AG09319 (cell line): ENCODE results near the gene C1GALT1.

Experiments used
- DNase-seq: peaks from one replicate; pipeline ENCODE4 v3.0.0-alpha.2; 2010; ENCODE audit warnings: low read depth; ENCODE audit errors: extremely low read depth
- CTCF ChIP-seq: IDR thresholded peaks from 2 replicates; pipeline ENCODE4 v1.5.1; 2011; ENCODE audit warnings: low read depth, mild to moderate bottlenecking, inconsistent platforms, low read length, moderate library complexity

C1GALT1 gene

DNA sequence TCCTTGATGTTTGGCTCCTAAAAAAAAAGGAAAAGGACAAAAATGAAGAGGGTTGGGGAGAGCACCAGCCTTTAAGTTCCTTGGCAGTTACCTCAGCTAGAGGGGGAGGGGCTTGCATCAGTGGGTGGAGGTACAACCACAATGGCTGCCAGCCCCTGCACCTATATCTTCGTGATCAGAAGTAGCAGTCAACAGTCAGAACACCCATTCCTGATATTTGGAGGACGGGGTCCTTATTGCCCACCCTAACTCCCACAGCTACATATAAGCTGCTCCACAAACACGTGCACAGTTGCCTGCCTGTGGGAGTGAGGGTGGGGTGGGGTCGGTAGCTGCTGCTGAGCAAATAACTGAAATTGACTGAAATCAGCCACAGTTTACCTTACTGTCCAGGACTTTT is 26.2 kb downstream of the C1GALT1 start:
- DNase-seq = no peak
- TF ChIP-seq CTCF = no peak

- DNase-seq = no peak
Measured at GRCh38 chr7:7209412-7210050, 27.2 kb downstream of the C1GALT1 start.

GRCh38 chr7:7210475-7211237 is 28.3 kb downstream of the C1GALT1 start:
- DNase-seq = no peak
- TF ChIP-seq CTCF = no peak

More at GRCh38 chr7:7209412-7210050, 27.2 kb downstream of the C1GALT1 start:
- no peak for TF ChIP-seq CTCF

DNA sequence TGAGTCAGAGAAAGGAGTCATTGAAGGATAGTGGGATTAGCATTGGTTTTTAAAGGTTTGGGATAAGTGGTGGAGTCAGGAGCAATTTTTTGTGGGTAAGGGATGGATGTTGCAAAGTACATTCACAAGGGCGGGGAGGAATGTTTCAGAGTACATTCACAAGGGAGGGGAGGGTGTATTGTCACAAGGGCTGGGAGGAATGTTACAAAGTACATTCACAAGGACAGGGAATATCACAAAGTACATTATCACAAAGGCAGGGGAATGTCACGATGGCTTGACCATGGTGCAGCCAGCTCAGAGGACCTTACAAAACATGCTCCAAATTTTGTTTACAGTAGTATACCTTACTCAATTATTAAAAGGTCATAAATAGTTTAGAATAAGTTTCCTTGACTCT is 30.3 kb downstream of the C1GALT1 start:
- TF ChIP-seq CTCF = no peak
- DNase-seq = no peak

GRCh38 chr7:7214398-7215347 is 32.3 kb downstream of the C1GALT1 start:
- no peak for TF ChIP-seq CTCF
- no peak for DNase-seq

DNA sequence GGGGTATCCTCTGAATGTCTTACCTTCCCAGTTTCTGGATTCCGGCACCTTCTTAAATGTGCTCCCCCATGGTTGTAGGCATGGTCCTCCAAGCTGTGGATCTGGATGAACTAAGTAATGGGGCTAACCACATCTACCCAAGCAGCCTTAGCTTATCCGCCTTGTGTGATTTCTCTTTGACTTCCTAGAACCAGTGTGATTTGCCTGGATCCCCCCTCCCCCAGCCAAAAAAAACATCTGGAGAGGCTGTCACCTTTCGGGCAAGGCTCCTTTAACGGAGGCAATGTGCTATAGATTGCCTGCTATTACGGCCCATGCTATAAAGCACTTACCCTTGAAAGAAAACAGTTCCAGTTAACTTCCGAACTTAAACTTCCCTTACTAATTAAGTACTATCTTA is 33.9 kb downstream of the C1GALT1 start:
- no peak for DNase-seq
- TF ChIP-seq CTCF = no peak

- no peak for DNase-seq
- no peak for TF ChIP-seq CTCF
Measured at GRCh38 chr7:7219216-7219615, 36.9 kb downstream of the C1GALT1 start.
